HG03280 (cell line): ENCODE measurements around the gene CNTN5.

Experiments used
- ATAC-seq: cut with Tn5 transposase; IDR thresholded peaks from one replicate; pipeline ENCODE4 v1.9.1; 2021; ENCODE audit warnings: mild to moderate bottlenecking, moderate library complexity; ENCODE audit not compliant: unreplicated experiment

Gene CNTN5

GRCh38 chr11:99371257-99371656 lies 350.5 kb downstream of the CNTN5 start:
- no peak for ATAC-seq

GRCh38 chr11:99376463-99376862 lies 355.7 kb downstream of the CNTN5 start:
- ATAC-seq = no peak

- ATAC-seq = no peak
Measured at GRCh38 chr11:99383648-99384245, 363.0 kb downstream of the CNTN5 start.

GRCh38 chr11:99391245-99391644 lies 370.5 kb downstream of the CNTN5 start:
- no peak for ATAC-seq

GRCh38 chr11:99406345-99406744 lies 385.6 kb downstream of the CNTN5 start:
- ATAC-seq = no peak

- no peak for ATAC-seq
Measured at GRCh38 chr11:99410636-99411035, 389.9 kb downstream of the CNTN5 start.

- ATAC-seq = no peak
Measured at GRCh38 chr11:99418927-99419720, 398.4 kb downstream of the CNTN5 start.

- no peak for ATAC-seq
Measured at GRCh38 chr11:99419991-99420390, 399.2 kb downstream of the CNTN5 start.

- ATAC-seq = no peak
Measured at GRCh38 chr11:99422581-99423427, 402.1 kb downstream of the CNTN5 start.

GRCh38 chr11:99423428-99423983 lies 402.8 kb downstream of the CNTN5 start:
- ATAC-seq = no peak

- ATAC-seq = no peak
Measured at GRCh38 chr11:99424313-99425084, 403.8 kb downstream of the CNTN5 start.

GRCh38 chr11:99425596-99425995 lies 404.8 kb downstream of the CNTN5 start:
- no peak for ATAC-seq

GRCh38 chr11:99432677-99433076 lies 411.9 kb downstream of the CNTN5 start:
- ATAC-seq = no peak

GRCh38 chr11:99443276-99443675 lies 422.5 kb downstream of the CNTN5 start:
- ATAC-seq = no peak

- ATAC-seq = no peak
Measured at GRCh38 chr11:99446400-99446799, 425.7 kb downstream of the CNTN5 start.

- no peak for ATAC-seq
Measured at GRCh38 chr11:99449345-99449744, 428.6 kb downstream of the CNTN5 start.

GRCh38 chr11:99452075-99452474 lies 431.3 kb downstream of the CNTN5 start:
- ATAC-seq = no peak

- ATAC-seq = no peak
Measured at GRCh38 chr11:99461913-99462312, 441.2 kb downstream of the CNTN5 start.

- ATAC-seq = no peak
Measured at GRCh38 chr11:99464985-99465384, 444.2 kb downstream of the CNTN5 start.

- no peak for ATAC-seq
Measured at GRCh38 chr11:99489581-99489980, 468.8 kb downstream of the CNTN5 start.

- ATAC-seq = no peak
Measured at GRCh38 chr11:99494065-99494464, 473.3 kb downstream of the CNTN5 start.
